NCI-H510A treated with DMSO at 0.1 percent for 48 hours (cell line): ENCODE data around the gene TDRD9.
A peak's percentile ranks its signal among the peaks of the same experiment; 100 is the strongest.
"Not testable (repeated sequence)": the region's sequence is repeated elsewhere in the genome, so short reads cannot be mapped to it uniquely, and the experiment has no call there.

ENCODE experiments used
- DNase-seq: peaks from one replicate; lab custom pipeline; 2025; lab: John Stamatoyannopoulos, UW

TDRD9 gene

DNA sequence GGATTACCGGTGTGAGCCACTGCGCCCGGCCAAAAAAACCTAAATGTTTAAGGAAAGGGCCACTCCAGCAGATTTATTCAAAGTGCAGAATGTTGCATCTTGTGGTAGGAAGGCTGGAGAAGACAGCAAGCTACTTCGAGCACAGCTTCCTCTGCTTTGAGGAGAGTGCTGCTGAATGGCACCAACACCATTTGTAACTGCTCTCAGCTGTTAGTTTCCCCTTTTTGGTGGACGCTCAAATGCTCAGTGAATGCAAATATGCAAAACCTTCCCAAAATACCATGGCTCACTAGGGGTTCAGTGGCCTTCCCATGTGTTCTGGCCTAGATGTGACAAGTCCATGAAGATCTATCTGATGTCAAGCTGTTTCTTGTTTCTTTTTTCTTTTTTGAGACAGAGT is 2.9 kb upstream of the TDRD9 start:
- DNase-seq = no peak

- DNase-seq = no peak
These were observed 690 bp upstream of the TDRD9 start for GRCh38 chr14:103927566-103927965.

GRCh38 chr14:103930051-103930604 is 1.9 kb downstream of the TDRD9 start:
- DNase-seq = no peak

GRCh38 chr14:103931422-103931821 is 3.2 kb downstream of the TDRD9 start:
- DNase-seq = no peak

GRCh38 chr14:103932791-103933490 is 4.7 kb downstream of the TDRD9 start:
- DNase-seq = no peak

DNA sequence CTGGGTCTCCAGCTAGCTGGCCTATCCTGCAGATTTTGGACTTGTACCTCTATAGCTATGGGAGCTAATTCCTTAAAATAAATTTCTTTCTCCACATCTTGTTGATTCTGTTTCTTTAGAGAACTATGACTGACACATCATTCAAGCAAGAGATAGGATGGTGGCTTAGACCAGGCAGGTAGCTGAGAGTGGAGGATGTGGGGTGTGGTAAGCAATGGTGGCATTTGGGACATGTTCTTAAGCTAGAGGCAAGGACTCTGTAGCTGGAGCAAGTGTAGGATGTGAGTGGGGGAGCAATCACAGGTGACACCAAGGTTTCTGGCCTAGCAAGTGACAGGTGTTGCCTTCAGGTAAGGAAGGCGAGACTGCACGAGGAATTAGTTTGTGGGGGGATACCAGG is 6.8 kb downstream of the TDRD9 start:
- DNase-seq = no peak

GRCh38 chr14:103941462-103941861 is 13.2 kb downstream of the TDRD9 start:
- no peak for DNase-seq

DNA sequence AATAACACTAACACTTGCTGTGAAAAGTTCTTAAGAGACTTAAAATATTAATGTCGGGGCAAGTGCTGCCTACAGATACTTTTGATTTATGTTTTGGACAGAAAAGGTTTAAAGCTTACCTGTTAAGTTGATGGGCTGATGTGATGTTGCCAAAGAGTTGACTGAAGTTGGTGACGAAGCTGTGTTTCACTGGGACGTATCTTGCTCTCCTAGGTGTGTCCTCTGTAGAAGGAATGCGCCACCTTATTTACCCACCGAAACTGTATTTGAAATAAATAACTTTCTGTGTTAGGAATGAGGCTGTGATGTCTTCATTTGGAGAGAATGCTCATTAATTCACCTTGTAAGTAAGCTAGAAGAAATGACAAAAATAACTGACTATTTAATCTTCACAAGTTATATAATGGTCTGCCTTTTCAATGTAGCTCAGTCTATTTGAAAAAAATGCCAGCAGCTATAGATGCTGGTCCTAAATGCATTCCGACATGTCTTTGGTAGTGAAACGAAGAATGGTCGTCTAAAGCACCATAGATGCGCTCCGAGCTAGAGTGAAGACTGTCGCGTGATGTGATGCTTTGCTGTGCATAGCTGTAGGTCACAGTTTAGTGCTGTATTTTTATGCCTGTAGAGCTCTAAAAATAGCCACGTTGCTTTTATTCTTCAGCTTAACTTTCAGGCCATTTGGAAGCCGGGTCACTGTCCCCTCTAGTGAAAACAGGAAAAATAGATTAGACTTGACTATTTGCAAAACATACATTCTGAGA is 13.9 kb downstream of the TDRD9 start, which contains the start of gene RD3L:
Gene RD3L, minus strand, starts transcription at position 557 of the 764 bp plus-strand sequence. CDS start 834 bp downstream, outside the sequence.
- DNase-seq = no peak

DNA sequence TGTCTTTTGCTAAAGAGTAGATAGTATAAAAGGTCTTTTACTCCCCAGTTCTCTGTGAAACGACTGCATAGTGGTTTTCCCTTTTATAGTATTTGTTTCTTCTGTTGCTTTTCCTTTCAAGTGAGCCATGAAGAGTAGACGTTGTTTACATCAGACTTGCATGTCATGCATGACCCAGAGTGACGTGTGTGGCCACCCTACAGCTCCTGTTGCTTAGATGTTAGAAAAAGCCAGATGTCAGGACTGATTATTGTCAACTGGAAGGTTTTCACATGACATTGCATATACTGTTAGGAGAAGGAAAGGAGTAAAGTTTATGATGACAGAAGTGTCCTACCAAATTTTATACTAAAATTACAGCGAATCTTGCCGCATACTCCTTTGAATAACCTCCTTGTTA is 15.4 kb downstream of the TDRD9 start:
- peak; percentile 71 for DNase-seq

GRCh38 chr14:103946975-103947374 is 18.7 kb downstream of the TDRD9 start:
- DNase-seq = no peak

DNA sequence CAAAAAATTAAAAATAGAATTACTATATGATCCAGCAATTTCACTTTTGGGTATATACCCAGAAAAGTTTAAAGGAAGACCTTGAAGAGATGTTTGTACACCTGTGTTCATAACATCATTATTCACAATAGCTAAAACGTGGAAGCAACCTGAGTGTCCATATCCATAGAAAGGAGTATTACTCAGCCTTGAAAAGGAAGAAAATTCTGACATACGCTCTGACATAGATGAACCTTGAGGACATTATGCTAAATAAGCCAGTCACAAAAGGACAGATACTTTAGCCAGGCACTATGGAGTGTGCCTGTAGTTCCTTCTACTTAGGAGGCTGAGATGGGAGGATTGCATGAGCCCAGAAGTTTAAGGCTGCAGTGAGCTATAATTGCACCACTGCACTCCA is 20.2 kb downstream of the TDRD9 start:
- no peak for DNase-seq

DNA sequence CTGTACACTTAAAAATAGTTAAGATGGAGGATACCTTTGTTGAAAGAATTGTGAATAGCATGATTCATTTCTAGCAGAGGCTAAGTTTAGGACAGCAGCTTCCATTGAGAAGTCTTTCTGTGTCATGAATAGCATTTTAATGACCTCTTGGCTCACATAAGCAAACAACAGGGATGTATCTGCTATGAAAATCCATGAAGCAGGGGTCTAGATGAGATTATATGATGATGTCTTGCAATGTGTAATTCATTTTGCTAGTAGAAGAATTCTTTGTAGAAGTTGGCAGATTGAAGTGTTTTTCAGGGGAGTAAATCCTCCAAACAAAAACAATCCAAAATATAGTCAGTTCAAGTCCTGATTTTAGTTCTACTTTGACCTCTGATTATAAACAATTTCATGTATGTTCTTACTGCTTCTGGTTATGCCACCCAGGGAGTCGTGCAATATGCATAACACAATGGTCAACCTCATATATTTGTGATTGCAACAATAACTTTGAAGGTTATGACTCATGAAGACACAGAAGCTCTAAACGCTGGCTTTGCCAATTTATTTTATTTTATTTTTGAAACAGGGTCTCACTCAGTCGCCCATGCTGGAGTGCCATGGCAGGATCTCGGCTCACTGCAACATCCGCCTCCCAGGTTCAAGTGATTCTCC is 21.0 kb downstream of the TDRD9 start:
- DNase-seq = no peak

- DNase-seq = no peak
These were observed 32.3 kb downstream of the TDRD9 start for GRCh38 chr14:103960457-103961055.

- no peak for DNase-seq
These were observed 33.8 kb downstream of the TDRD9 start for GRCh38 chr14:103961928-103962578.

DNA sequence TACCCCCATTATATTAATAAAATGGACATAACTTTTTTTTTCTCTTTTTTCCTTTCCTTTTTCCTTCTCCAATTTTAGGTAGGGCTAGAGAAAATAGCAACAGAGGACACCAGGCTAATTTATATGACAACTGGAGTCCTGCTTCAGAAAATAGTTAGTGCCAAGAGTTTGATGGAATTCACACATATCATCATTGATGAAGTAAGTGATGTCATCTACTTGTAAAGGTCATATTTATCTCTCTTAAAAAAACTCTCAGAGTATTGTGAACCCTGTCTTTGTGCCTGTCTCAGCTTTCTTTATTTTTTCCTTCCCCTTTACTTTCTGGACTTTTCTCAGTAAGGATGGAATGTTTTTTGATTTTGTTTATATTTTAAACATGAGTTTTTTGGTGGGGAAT is 38.4 kb downstream of the TDRD9 start:
- DNase-seq = no peak

- no peak for DNase-seq
These were observed 41.7 kb downstream of the TDRD9 start for GRCh38 chr14:103969961-103970360.

- no peak for DNase-seq
These were observed 45.1 kb downstream of the TDRD9 start for GRCh38 chr14:103973354-103973753.

- DNase-seq = no peak
These were observed 46.3 kb downstream of the TDRD9 start for GRCh38 chr14:103974575-103974974.

DNA sequence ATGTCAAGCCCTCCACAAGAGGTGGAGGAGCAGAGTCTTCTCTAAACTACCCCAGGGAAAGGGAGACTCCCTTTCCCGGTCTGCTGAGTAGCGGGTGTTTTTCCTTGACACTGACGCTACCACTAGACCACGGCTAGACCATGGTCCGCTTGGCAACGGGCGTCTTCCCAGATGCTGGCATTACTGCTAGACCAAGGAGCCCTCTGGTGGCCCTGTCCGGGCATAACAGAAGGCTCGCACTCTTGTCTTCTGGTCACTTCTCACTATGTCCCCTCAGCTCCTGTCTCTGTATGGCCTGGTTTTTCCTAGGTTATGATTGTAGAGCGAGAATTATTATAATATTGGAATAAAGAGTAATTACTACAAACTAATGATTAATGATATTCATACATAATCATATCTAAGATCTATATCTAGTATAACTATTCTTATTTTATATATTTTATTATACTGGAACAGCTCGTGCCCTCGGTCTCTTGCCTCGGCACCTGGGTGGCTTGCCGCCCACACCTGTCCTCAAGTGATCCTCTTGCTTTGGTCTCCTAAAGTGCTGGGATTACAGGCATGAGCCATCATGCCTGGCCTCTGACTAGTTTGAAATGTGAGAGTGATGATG is 52.5 kb downstream of the TDRD9 start:
- not testable (repeated sequence) for DNase-seq

- DNase-seq = no peak
These were observed 55.9 kb downstream of the TDRD9 start for GRCh38 chr14:103984196-103984595.

GRCh38 chr14:103989034-103989433 is 60.8 kb downstream of the TDRD9 start:
- no peak for DNase-seq
